H1 (cell line): ENCODE measurements around the gene PDE8B. TPM values are rescaled to one million over a fixed set of nuclear protein-coding genes. Genes with fewer than 3 reads are reported as not detected.

Experiments used
- POLR2A ChIP-seq, 2 experiments: IDR thresholded peaks; 1 replicate in 1 of 2; 2 replicates in 1 of 2; pipeline ENCODE4 v1.6.1; 2011; ENCODE audit warnings: low read depth in 2 of 2, low read length in 2 of 2, mild to moderate bottlenecking in 2 of 2; ENCODE audit errors: control extremely low read depth in 1 of 2
- SIN3A ChIP-seq, 2 experiments: IDR thresholded peaks in 1 of 2; conservative IDR thresholded peaks in 1 of 2; 2 replicates each; pipeline ENCODE4 v1.6.1; 2011 to 2012; ENCODE audit warnings: low read length in 2 of 2, improper control_type of control experiment in 1 of 2, low read depth in 1 of 2, mild to moderate bottlenecking in 1 of 2
- SIRT6 ChIP-seq: IDR thresholded peaks from one replicate; pipeline ENCODE4 v1.7.1; 2012; ENCODE audit warnings: low read length, inconsistent platforms
- polyA plus RNA-seq, 7 experiments: library from polyadenylated mRNA; depleted of rRNA in 3 of 7; stranded (reverse) in 5 of 7; unstranded in 2 of 7; fragments of >200 nt in 5 of 7; fragments of 200-250 nt in 2 of 7; gene quantifications; 1 replicate in 5 of 7; 2 replicates in 1 of 7; 4 replicates in 1 of 7; pipeline versions ENCODE4 v1.2.1 to v1.2.3, GENCODE V29; 2011 to 2013; ENCODE audit warnings: missing spikeins in 2 of 7, mixed read lengths in 2 of 7
- total RNA-seq: library from RNA; stranded (reverse); fragmentation: NEBNext Ultra II Directional; extraction: Animal tissue kit (Norgen Biotek cat#: 25700); gene quantifications from 2 replicates; pipeline ENCODE4 v1.2.1, GENCODE V29; 2021
- TF ChIP-seq, protein P1 (sequence below): fragments of 300-600 bp; sonication (generic); IDR thresholded peaks from 2 replicates; pipeline ENCODE4 v1.7.1; 2012; ENCODE audit warnings: low read length, moderate library complexity, mild to moderate bottlenecking, inconsistent platforms; ENCODE audit not compliant: insufficient replicate concordance

PDE8B gene
- total and polyA plus RNA-seq, 2 of the 8 experiments (the other 6 are each of a cell fraction or from before 2014, with no cell fraction given): 0.32 to 1.1 TPM

DNA sequence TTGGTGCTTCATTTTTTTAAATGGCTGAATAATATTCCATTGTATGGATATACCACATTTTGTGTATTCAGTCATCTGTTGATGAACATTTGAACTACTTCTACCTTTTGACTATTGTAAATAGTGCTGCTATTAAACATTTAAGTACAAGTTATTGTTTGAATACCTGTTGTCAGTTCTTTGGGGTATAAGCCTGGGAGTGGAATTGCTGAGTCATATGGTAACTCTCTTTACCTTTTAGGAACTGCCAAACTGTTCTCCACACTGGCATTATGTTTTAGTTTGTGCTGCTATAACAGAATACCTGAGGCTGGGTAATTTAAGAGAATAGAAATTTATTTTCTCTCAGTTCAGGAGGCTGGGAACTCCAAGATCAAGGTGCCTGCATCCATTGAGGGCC, 15.7 kb upstream of the PDE8B start (continued):
- TF ChIP-seq, protein P1, sequence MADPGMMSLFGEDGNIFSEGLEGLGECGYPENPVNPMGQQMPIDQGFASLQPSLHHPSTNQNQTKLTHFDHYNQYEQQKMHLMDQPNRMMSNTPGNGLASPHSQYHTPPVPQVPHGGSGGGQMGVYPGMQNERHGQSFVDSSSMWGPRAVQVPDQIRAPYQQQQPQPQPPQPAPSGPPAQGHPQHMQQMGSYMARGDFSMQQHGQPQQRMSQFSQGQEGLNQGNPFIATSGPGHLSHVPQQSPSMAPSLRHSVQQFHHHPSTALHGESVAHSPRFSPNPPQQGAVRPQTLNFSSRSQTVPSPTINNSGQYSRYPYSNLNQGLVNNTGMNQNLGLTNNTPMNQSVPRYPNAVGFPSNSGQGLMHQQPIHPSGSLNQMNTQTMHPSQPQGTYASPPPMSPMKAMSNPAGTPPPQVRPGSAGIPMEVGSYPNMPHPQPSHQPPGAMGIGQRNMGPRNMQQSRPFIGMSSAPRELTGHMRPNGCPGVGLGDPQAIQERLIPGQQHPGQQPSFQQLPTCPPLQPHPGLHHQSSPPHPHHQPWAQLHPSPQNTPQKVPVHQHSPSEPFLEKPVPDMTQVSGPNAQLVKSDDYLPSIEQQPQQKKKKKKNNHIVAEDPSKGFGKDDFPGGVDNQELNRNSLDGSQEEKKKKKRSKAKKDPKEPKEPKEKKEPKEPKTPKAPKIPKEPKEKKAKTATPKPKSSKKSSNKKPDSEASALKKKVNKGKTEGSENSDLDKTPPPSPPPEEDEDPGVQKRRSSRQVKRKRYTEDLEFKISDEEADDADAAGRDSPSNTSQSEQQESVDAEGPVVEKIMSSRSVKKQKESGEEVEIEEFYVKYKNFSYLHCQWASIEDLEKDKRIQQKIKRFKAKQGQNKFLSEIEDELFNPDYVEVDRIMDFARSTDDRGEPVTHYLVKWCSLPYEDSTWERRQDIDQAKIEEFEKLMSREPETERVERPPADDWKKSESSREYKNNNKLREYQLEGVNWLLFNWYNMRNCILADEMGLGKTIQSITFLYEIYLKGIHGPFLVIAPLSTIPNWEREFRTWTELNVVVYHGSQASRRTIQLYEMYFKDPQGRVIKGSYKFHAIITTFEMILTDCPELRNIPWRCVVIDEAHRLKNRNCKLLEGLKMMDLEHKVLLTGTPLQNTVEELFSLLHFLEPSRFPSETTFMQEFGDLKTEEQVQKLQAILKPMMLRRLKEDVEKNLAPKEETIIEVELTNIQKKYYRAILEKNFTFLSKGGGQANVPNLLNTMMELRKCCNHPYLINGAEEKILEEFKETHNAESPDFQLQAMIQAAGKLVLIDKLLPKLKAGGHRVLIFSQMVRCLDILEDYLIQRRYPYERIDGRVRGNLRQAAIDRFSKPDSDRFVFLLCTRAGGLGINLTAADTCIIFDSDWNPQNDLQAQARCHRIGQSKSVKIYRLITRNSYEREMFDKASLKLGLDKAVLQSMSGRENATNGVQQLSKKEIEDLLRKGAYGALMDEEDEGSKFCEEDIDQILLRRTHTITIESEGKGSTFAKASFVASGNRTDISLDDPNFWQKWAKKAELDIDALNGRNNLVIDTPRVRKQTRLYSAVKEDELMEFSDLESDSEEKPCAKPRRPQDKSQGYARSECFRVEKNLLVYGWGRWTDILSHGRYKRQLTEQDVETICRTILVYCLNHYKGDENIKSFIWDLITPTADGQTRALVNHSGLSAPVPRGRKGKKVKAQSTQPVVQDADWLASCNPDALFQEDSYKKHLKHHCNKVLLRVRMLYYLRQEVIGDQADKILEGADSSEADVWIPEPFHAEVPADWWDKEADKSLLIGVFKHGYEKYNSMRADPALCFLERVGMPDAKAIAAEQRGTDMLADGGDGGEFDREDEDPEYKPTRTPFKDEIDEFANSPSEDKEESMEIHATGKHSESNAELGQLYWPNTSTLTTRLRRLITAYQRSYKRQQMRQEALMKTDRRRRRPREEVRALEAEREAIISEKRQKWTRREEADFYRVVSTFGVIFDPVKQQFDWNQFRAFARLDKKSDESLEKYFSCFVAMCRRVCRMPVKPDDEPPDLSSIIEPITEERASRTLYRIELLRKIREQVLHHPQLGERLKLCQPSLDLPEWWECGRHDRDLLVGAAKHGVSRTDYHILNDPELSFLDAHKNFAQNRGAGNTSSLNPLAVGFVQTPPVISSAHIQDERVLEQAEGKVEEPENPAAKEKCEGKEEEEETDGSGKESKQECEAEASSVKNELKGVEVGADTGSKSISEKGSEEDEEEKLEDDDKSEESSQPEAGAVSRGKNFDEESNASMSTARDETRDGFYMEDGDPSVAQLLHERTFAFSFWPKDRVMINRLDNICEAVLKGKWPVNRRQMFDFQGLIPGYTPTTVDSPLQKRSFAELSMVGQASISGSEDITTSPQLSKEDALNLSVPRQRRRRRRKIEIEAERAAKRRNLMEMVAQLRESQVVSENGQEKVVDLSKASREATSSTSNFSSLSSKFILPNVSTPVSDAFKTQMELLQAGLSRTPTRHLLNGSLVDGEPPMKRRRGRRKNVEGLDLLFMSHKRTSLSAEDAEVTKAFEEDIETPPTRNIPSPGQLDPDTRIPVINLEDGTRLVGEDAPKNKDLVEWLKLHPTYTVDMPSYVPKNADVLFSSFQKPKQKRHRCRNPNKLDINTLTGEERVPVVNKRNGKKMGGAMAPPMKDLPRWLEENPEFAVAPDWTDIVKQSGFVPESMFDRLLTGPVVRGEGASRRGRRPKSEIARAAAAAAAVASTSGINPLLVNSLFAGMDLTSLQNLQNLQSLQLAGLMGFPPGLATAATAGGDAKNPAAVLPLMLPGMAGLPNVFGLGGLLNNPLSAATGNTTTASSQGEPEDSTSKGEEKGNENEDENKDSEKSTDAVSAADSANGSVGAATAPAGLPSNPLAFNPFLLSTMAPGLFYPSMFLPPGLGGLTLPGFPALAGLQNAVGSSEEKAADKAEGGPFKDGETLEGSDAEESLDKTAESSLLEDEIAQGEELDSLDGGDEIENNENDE: no peak
- no peak for TF ChIP-seq SIN3A (conservative IDR thresholded peaks at IDR 0.05 in 1 of 2, IDR thresholded peaks at IDR 0.05 in 1 of 2; ENCODE audit: low read depth in 1 of 2, low read length in 2 of 2)
- no peak for TF ChIP-seq POLR2A (IDR thresholded peaks at IDR 0.05; ENCODE audit: control extremely low read depth in 1 of 2, low read depth in 2 of 2, low read length in 2 of 2)
- TF ChIP-seq SIRT6: no peak
